Measurements from ENCODE around the gene SCAPER.

The SCAPER gene

GRCh38 chr15:76347482-76348055 is 557.6 kb downstream of the SCAPER start:
- DNase-seq, result no peak

GRCh38 chr15:76346669-76347481 is 558.3 kb downstream of the SCAPER start:
- no peak for DNase-seq

- no peak for DNase-seq
Measured at GRCh38 chr15:76345880-76346668, 559.1 kb downstream of the SCAPER start.

- no peak for DNase-seq
Measured at GRCh38 chr15:76345583-76345879, 559.6 kb downstream of the SCAPER start.

GRCh38 chr15:76344893-76345582 is 560.1 kb downstream of the SCAPER start:
- no peak for DNase-seq

- no peak for DNase-seq
Measured at GRCh38 chr15:76343313-76343996, 561.7 kb downstream of the SCAPER start.

GRCh38 chr15:76342382-76343201 is 562.5 kb downstream of the SCAPER start:
- no peak for DNase-seq

- no peak for DNase-seq
Measured at GRCh38 chr15:76342058-76342381, 563.1 kb downstream of the SCAPER start.

GRCh38 chr15:76341366-76342057 is 563.6 kb downstream of the SCAPER start:
- DNase-seq, result no peak

GRCh38 chr15:76340803-76341365 is 564.3 kb downstream of the SCAPER start:
- DNase-seq, result peak; percentile 19

GRCh38 chr15:76340198-76340802 is 564.8 kb downstream of the SCAPER start:
- DNase-seq, result no peak

GRCh38 chr15:76339305-76340197 is 565.6 kb downstream of the SCAPER start:
- no peak for DNase-seq

GRCh38 chr15:76338486-76339304 is 566.4 kb downstream of the SCAPER start:
- no peak for DNase-seq

- no peak for DNase-seq
Measured at GRCh38 chr15:76337696-76338485, 567.2 kb downstream of the SCAPER start.

GRCh38 chr15:76337059-76337695 is 568.0 kb downstream of the SCAPER start:
- no peak for DNase-seq

- peak; percentile 24 for DNase-seq
Measured at GRCh38 chr15:76336254-76337058, 568.7 kb downstream of the SCAPER start, which contains the start of gene ISL2. TSS of gene ISL2 (plus strand) at chr15:76336773. CDS start at chr15:76336884, 111 bp downstream.

Data from activated gamma-delta T cell (primary cell).